Activated naive CD4-positive, alpha-beta T cell treated with anti-CD3 and anti-CD28 coated beads for 36 hours (primary cell): Measurements from ENCODE around the gene ALDOC. TPM values are rescaled to one million over a fixed set of nuclear protein-coding genes. Genes with fewer than 3 reads are reported as not detected.
"Not testable (repeated sequence)": the region's sequence is repeated elsewhere in the genome, so short reads cannot be mapped to it uniquely, and the experiment has no call there.

Source experiments
- CTCF ChIA-PET: fragments of 350-600 bp; sonication (Branson Sonifier 250); formaldehyde crosslinking; loops from one replicate; lab custom pipeline; 2021; ENCODE audit warnings: antibody characterized with exemption; lab: Charles Lee
- DNase-seq: peaks from one replicate; pipeline ENCODE4 v3.0.0-alpha.2; 2020
- H3K27ac Mint-ChIP-seq: one replicate; pipeline ENCODE4 v1.8.0; 2021; ENCODE audit warnings: mild to moderate bottlenecking, mixed read lengths
- H3K27me3 Mint-ChIP-seq: one replicate; pipeline ENCODE4 v1.8.0; 2021; ENCODE audit warnings: low read depth, mixed read lengths
- H3K36me3 Mint-ChIP-seq: one replicate; pipeline ENCODE4 v1.8.0; 2021; ENCODE audit warnings: low read depth, mixed read lengths
- H3K4me1 Mint-ChIP-seq: one replicate; pipeline ENCODE4 v1.8.0; 2021; ENCODE audit warnings: low read depth, mixed read lengths
- H3K4me3 Mint-ChIP-seq: one replicate; pipeline ENCODE4 v1.8.0; 2021; ENCODE audit warnings: mild to moderate bottlenecking, moderate library complexity, mixed read lengths
- H3K9me3 Mint-ChIP-seq: one replicate; pipeline ENCODE4 v1.8.0; 2021; ENCODE audit warnings: mixed read lengths
- intact Hi-C: fragments of 100-400 bp; cut with micrococcal nuclease; formaldehyde crosslinking; loops from one replicate; pipeline ENCODE4 v1.15.1; 2023
- total RNA-seq, 2 experiments: library from RNA; stranded (reverse); gene quantifications; one replicate each; pipeline ENCODE4 v1.2.3, GENCODE V29; 2021

ALDOC gene
- total RNA-seq, 2 experiments from 2014 or later = 65.6 to 66.2 TPM

DNA sequence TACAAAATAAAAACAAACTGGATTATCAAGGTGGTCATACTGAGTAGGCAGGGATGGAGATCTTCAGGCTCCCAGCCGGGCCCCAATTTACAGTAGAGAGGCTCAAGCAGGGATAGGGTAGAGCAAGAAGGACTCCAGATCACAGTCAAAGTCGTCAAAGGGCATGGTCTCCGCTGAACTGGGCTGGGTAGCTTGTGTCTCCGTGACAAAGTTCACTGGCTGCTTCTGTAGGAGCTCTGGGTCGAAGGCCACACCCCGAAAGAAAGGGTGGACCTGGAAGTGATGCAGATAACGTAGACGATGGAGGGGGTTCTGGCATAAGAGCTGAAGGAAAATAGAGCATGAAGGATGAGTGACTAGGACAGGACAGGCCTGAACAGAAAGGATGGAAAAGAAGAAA, 33.7 kb upstream of the ALDOC start:
- Mint-ChIP-seq H3K36me3 (peaks cover 9% of the 10 kb centered on the region), H3K27me3 (no peaks in the 10 kb centered on the region), H3K4me1 (peaks cover 3% of the 10 kb centered on the region), H3K9me3 (no peaks in the 10 kb centered on the region), H3K27ac (no peak overlapping the region), H3K4me3 (no peak overlapping the region)
- CTCF ChIA-PET = interaction anchor here (1.1 to 2.1 kb wide), 2 partner anchors 113 to 115 kb away, joined by 4 to 5 read pairs; no protein-coding TSS in a partner anchor
- intact Hi-C loops = no loop called here
- no peak for DNase-seq

DNA sequence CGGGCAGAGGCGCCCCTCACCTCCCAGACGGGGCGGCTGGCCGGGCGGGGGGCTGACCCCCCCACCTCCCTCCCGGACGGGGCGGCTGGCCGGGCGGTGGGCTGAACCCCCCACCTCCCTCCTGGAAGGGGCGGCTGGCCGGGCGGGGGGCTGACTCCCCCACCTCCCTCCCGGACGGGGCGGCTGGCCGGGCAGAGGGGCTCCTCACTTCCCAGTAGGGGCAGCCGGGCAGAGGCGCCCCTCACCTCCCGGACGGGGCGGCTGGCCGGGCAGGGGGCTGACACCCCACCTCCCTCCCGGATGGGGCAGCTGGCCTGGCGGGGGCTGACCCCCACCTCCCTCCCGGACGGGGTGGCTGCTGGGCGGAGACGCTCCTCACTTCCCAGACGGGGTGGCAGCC, 27.3 kb upstream of the ALDOC start:
- H3K4me1 Mint-ChIP-seq, DNase-seq, H3K27ac Mint-ChIP-seq, H3K36me3 Mint-ChIP-seq, CTCF ChIA-PET, H3K4me3 Mint-ChIP-seq, H3K9me3 Mint-ChIP-seq, H3K27me3 Mint-ChIP-seq, intact Hi-C loops: not testable (repeated sequence)

DNA sequence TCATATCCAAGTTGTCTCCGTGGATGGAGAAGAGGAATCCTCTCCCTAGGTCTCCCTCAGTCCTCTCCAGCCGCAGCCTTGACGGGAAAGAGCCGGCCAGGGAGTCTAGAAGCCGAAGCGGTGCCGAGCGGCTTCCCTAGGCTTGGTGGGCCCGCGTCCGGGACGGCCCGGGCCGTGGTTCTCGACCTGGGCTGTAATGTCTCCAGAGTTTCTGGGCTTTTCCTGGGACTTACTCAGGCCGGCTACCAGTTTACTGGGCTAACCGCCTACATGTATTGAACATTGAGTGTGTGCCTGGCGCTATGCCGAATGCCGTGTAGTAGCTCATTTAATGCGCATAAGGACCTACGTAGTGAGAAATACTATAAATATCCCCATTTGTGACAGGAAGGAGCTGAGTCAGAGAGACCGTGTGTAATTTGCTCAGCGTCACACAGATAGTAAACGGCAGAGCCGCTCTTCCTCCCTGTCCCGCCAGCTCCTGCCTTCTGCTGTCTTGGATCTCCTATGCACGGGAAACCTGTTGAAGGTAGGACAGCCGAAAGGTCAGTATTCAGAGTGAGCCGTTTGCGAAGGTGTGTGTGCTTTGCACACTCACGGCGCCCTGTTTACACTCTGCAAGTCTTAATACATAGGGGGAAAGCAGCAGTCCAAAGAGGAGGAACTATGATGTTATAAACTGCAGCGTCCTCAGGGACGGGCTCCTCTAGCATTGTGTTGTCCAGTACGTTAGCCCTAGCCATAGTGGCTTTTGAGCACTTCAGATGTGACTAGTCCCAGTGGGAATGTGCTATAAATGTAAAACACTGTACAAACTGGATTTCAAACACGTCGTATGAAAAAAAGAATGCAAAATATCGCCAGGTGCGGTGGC, 22.9 kb upstream of the ALDOC start:
- DNase-seq = peak; percentile 90
- CTCF ChIA-PET = interaction anchor here (0.9 to 1.5 kb wide), 3 partner anchors 13 to 183 kb away, joined by 3 to 4 read pairs (median 3); partner anchors contain the start of gene PIGS

DNA sequence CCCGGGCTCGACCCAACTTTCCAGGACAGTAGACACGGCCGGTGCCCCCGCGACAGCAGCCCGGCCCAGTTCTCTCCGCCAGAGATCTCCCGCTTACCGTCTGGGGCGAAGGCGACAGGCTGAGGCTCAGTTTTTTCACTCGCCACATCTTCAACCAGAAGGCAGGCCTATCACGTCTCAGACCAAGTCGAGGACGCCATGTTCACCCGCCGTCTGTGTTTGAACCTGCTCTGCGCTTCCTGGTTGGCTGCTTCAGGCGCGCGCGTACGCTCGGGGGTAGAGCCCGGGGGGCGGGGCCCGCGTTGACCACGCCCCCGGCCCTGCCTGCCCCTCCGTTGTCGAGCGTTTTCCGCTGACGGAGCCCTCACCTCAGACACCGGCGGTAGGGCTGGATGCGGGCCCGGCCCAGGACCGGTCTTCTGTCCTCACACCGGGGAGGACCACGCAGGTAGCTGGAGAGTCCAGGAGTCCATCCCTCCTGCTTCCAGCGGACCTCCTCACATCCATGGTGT, 22.2 kb upstream of the ALDOC start, which contains the start of gene SPAG5:
Gene SPAG5, minus strand, starts transcription at position 227 of the 512 bp plus-strand sequence. Its CDS starts 79 bp downstream, at position 148.
- Mint-ChIP-seq H3K27me3 (no peaks in the 10 kb centered on the region), H3K36me3 (peaks cover 17% of the 10 kb centered on the region), H3K4me3 (peak within 1 kb of the TSS; percentile 95), H3K27ac (peak within 1 kb of the TSS; percentile 94), H3K4me1 (peaks cover 15% of the 10 kb centered on the region), H3K9me3 (no peaks in the 10 kb centered on the region)
- CTCF ChIA-PET = interaction anchor here (0.9 to 1.5 kb wide), 3 partner anchors 14 to 182 kb away, joined by 3 to 4 read pairs (median 3); partner anchors contain the start of gene PIGS
- intact Hi-C loops = loop anchor here (1.0 kb wide), 8 partner anchors 22 to 558 kb away; partner anchors contain the start of genes BLTP2, IFT20, PHF12 and POLDIP2
- peak; percentile 96 for DNase-seq

More for the DNA sequence above, 22.9 kb upstream of the ALDOC start:
- Mint-ChIP-seq H3K4me3 (peak overlapping the region; percentile 95), H3K27ac (peak overlapping the region; percentile 94), H3K9me3 (no peaks in the 10 kb centered on the region), H3K4me1 (peaks cover 15% of the 10 kb centered on the region), H3K27me3 (no peaks in the 10 kb centered on the region), H3K36me3 (peaks cover 16% of the 10 kb centered on the region)
- intact Hi-C loops = loop anchor here (1.0 kb wide), 8 partner anchors 22 to 558 kb away; partner anchors contain the start of genes BLTP2, IFT20, PHF12 and POLDIP2

DNA sequence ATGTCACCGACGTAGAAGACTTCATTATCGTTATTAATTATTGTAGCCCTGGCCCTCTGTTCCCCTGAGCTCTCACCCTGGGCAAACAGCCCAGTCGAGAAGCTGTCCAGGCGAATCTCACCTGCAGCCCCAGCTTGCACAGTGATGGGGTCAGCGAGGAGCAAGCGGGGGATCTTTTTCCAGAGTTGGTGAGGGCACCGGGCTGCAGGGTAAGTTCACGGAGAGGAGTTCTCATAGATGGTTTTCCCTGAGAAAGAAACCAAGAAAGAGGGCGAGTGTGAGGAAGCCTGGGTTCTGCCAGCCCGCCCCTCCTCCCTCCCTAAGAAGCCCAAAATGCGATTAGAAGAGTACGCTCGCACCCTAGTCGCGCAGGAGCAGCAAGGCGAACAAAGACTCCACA, 21.7 kb upstream of the ALDOC start:
- H3K4me1 Mint-ChIP-seq = peaks cover 15% of the 10 kb centered on the region
- DNase-seq = no peak
- H3K9me3 Mint-ChIP-seq = no peaks in the 10 kb centered on the region
- peaks cover 19% of the 10 kb centered on the region for H3K36me3 Mint-ChIP-seq
- peak overlapping the region; percentile 95 for H3K4me3 Mint-ChIP-seq
- intact Hi-C loops = no loop called here
- H3K27ac Mint-ChIP-seq = peak overlapping the region; percentile 94
- H3K27me3 Mint-ChIP-seq = no peaks in the 10 kb centered on the region
- CTCF ChIA-PET = interaction anchor here (0.6 to 1.5 kb wide), 2 partner anchors 14 to 188 kb away, joined by 3 to 4 read pairs; no protein-coding TSS in a partner anchor

DNA sequence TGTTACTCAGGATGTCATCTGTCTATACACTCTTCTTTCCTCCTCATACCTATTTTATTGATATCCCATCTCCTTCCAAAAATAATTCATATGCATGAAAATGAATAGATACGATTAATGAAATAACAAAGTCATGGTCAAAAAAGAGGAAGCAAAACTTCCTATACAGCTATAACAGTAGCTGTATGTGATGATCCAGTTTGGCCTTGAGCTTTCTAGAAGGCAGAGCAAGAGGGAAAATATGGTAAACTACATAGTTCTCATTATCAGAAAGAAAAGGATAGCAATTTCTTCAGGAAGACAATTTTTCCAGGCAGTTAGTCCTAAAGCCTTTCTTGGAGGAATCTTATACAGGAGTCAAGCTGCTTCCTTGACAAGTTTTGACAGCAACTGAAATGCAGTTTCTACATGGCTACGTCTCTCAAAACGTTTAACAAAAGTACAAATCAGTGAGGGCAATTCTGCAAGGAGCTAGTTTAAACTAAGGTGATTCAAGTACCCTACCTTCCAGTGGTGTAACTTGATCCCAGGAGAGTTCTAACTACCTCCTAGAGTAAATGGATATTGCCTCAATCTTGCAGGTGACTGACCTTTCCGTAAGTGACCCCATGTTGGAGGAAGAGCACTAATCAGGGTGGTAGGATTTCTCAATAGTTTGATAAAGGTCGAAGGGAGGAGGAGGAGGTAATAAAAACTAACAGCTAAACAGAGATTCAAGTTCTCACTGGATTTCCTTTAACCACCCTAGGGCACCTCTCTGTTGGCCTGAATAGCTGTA, 21.1 kb upstream of the ALDOC start:
- Mint-ChIP-seq H3K27ac (peak overlapping the region; percentile 94), H3K4me3 (peak overlapping the region; percentile 95), H3K27me3 (no peaks in the 10 kb centered on the region), H3K36me3 (peaks cover 23% of the 10 kb centered on the region), H3K4me1 (peaks cover 15% of the 10 kb centered on the region), H3K9me3 (no peaks in the 10 kb centered on the region)
- CTCF ChIA-PET = interaction anchor here (0.6 to 1.5 kb wide), 2 partner anchors 15 to 187 kb away, joined by 3 to 4 read pairs; no protein-coding TSS in a partner anchor
- DNase-seq = no peak
- intact Hi-C loops = no loop called here

DNA sequence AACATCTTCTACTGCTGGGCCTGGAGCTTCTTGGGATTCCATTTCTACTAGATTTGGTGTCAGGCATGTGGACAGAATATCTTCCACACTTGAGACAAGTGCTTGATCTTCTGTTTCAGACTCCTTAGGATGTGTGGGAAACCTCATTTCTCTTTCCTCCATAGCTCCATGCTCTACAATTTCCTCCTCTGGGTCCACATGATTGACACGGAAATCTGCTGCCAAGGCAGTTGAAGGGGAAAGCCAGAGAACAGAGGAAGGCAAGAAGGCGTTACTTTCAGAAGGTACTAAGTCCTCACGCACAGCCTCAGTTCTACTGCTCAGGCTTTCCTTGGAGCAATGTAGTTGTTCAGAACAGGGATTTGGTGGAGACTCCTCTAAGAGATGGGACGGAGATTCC, 15.6 kb upstream of the ALDOC start:
- Mint-ChIP-seq H3K4me3 (no peak overlapping the region), H3K4me1 (peaks cover under 1% of the 10 kb centered on the region), H3K36me3 (peaks cover 39% of the 10 kb centered on the region), H3K27ac (no peak overlapping the region), H3K9me3 (no peaks in the 10 kb centered on the region), H3K27me3 (no peaks in the 10 kb centered on the region)
- intact Hi-C loops = no loop called here
- CTCF ChIA-PET = interaction anchor here (1.0 kb wide), 1 partner anchor 43 kb away, joined by 3 read pairs; no protein-coding TSS in a partner anchor
- DNase-seq = no peak

DNA sequence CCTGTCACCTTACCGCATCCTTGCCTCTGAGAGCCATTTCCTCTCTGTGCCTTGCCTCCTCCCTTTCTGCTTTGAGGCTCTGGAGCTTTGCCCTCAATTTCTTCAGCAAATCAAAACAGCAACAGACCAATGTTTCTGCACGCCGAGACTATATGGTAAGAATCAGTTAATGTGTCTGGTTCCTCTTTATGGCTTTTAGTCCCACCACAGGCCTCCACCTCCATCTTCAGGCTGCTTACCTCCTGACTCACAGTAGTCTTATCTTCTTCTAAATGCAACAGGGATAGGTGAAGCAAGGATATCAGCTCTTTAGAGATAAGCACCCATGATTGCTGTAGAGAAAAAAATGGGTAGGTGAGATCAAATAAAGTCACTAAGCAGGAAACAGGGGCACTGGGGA, 9.2 kb upstream of the ALDOC start:
- intact Hi-C loops = no loop called here
- no peaks in the 10 kb centered on the region for H3K4me1 Mint-ChIP-seq
- no peaks in the 10 kb centered on the region for H3K9me3 Mint-ChIP-seq
- H3K36me3 Mint-ChIP-seq = peaks cover 42% of the 10 kb centered on the region
- DNase-seq = no peak
- no peaks in the 10 kb centered on the region for H3K27me3 Mint-ChIP-seq
- no peak overlapping the region for H3K4me3 Mint-ChIP-seq
- CTCF ChIA-PET = no interaction called here
- no peak overlapping the region for H3K27ac Mint-ChIP-seq

DNA sequence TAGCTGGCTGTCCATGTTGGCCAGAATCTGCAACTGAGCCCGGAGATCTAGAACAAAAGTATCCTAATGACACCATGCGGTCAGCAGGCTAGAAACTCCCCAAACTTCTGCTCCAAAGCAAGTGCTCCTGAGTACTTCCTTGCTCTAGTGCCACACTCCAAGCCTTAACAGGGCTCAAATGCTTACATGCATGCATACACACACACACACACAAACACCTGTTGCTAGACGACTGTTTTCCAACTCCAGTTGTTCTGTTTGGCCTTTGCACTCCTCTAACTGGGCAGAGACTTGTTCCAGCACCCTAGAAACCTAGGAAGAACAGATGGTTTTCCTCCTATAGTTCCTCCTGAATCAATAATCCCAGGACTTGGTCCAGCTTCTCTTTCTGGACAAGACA, 7.7 kb upstream of the ALDOC start:
- H3K27ac Mint-ChIP-seq = no peak overlapping the region
- no peaks in the 10 kb centered on the region for H3K9me3 Mint-ChIP-seq
- H3K27me3 Mint-ChIP-seq = no peaks in the 10 kb centered on the region
- no peak overlapping the region for H3K4me3 Mint-ChIP-seq
- CTCF ChIA-PET = no interaction called here
- peaks cover 11% of the 10 kb centered on the region for H3K4me1 Mint-ChIP-seq
- intact Hi-C loops = no loop called here
- no peak for DNase-seq
- peaks cover 49% of the 10 kb centered on the region for H3K36me3 Mint-ChIP-seq

DNA sequence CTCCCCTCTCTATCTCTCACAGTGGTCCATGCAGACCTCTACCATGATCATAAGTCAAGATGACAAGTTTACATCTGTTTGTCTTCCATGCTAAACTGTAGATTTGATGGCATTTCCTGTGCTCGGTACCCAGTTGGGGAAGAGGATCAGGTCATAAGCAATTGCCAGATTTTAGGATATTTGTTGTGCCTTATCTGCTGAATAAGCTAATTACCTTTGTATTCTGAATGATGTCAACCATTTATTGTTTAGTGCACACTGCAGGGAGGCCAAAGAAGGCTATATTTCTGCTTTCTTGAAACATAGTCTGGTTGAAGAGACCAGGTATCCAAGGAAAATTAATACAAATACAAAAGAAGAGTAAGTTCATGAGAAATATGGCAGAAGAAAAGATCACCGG, 5.8 kb upstream of the ALDOC start:
- H3K27me3 Mint-ChIP-seq = no peaks in the 10 kb centered on the region
- intact Hi-C loops = no loop called here
- peaks cover 48% of the 10 kb centered on the region for H3K36me3 Mint-ChIP-seq
- H3K9me3 Mint-ChIP-seq = no peaks in the 10 kb centered on the region
- peaks cover 16% of the 10 kb centered on the region for H3K4me1 Mint-ChIP-seq
- DNase-seq = no peak
- H3K4me3 Mint-ChIP-seq = no peak overlapping the region
- H3K27ac Mint-ChIP-seq = no peak overlapping the region
- CTCF ChIA-PET = no interaction called here

DNA sequence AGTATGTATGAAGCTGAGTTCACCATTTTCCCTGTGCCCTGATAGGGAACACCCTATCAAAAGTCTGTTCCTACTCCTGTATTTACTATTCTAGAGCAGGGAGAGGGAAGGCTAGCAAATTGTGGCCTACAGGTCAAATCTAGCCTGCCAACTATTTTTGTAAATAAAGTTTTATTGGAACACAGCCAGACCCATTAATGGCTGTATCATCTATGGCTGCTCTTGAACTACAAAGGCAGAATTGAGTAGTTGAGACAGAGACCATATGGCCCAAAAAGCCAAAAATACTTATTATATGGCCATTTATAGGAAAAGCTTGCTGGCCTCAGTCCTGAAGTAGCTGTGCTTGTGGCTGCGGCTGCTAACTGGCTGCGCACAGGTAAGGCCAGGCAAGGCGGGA, 4.3 kb upstream of the ALDOC start:
- intact Hi-C loops = no loop called here
- Mint-ChIP-seq H3K4me3 (no peak overlapping the region), H3K4me1 (peaks cover 28% of the 10 kb centered on the region), H3K36me3 (peaks cover 46% of the 10 kb centered on the region), H3K27ac (no peak overlapping the region), H3K27me3 (no peaks in the 10 kb centered on the region), H3K9me3 (no peaks in the 10 kb centered on the region)
- DNase-seq = no peak
- CTCF ChIA-PET = interaction anchor here (0.6 kb wide), 1 partner anchor 29 kb away, joined by 4 read pairs; no protein-coding TSS in a partner anchor
